Astrocyte of the spinal cord (primary cell): ENCODE measurements around the gene RHBDF2.

Experiments used
- DNase-seq: peaks from one replicate; pipeline ENCODE4 v3.0.0; 2011; ENCODE audit warnings: low read depth, low spot score
- H3K4me3 ChIP-seq: 2 replicates; pipeline ENCODE4 v1.5.1; 2011; ENCODE audit warnings: low read depth, mild to moderate bottlenecking, low read length, moderate library complexity
- CTCF ChIP-seq: IDR thresholded peaks from 2 replicates; pipeline ENCODE4 v1.5.1; 2012; ENCODE audit warnings: low read depth, mild to moderate bottlenecking, low read length, inconsistent platforms
- in situ Hi-C: cut with HindIII; loops from 2 replicates; pipeline ENCODE4 v1.10.0; 2017; ENCODE audit warnings: low sequenced_read_pairs

The RHBDF2 gene

GRCh38 chr17:76542984-76543383 lies 41.8 kb upstream of the RHBDF2 start:
- no peak overlapping the region for H3K4me3 ChIP-seq
- TF ChIP-seq CTCF = no peak
- in situ Hi-C loops = no loop called here
- no peak for DNase-seq

- no peak for DNase-seq
- in situ Hi-C loops = no loop called here
- no peak for TF ChIP-seq CTCF
- H3K4me3 ChIP-seq = no peak overlapping the region
These were observed 41.3 kb upstream of the RHBDF2 start for GRCh38 chr17:76542566-76542971.

GRCh38 chr17:76541739-76542454 lies 40.7 kb upstream of the RHBDF2 start:
- TF ChIP-seq CTCF = no peak
- in situ Hi-C loops = no loop called here
- DNase-seq = no peak
- H3K4me3 ChIP-seq = no peak overlapping the region

- TF ChIP-seq CTCF = no peak
- in situ Hi-C loops = no loop called here
- H3K4me3 ChIP-seq = peak overlapping the region; percentile 27
- DNase-seq = peak; percentile 94
These were observed 39.4 kb upstream of the RHBDF2 start for GRCh38 chr17:76540381-76541300.

- peak within 1 kb of the TSS; percentile 27 for H3K4me3 ChIP-seq
- DNase-seq = no peak
- in situ Hi-C loops = no loop called here
- TF ChIP-seq CTCF = no peak
These were observed 38.5 kb upstream of the RHBDF2 start, which contains the start of gene PRCD for GRCh38 chr17:76539631-76540271. TSS of gene PRCD (plus strand) at chr17:76540044. CDS start at chr17:76540142, 98 bp downstream.

- no peak overlapping the region for H3K4me3 ChIP-seq
- no peak for TF ChIP-seq CTCF
- no peak for DNase-seq
- in situ Hi-C loops = no loop called here
These were observed 37.8 kb upstream of the RHBDF2 start for GRCh38 chr17:76538941-76539570.
